IMR-90 (cell line): ENCODE measurements around the gene FAM118A. TPM values are rescaled to one million over a fixed set of nuclear protein-coding genes. Genes with fewer than 3 reads are reported as not detected.

Experiments
- ATAC-seq: fragments of 200-7000 bp; cut with Tn5 transposase; 2 replicates; pipeline ENCODE4 v1.9.1; 2020; ENCODE audit warnings: low read depth, mild to moderate bottlenecking, moderate library complexity
- BruUV-seq: library from RNA; stranded (reverse); fragments of 400-500 nt; replicated peaks from 2 replicates; lab custom pipeline; 2021; lab: Mats Ljungman, UMichigan
- CTCF ChIA-PET: fragments of 300-600 bp; formaldehyde crosslinking; extraction: SDS; loops from one replicate; lab custom pipeline; 2021; ENCODE audit warnings: antibody characterized with exemption; lab: Yijun Ruan, JAX
- POLR2A ChIA-PET: fragments of 300-600 bp; sonication (Branson Sonifier 250); formaldehyde crosslinking; loops from one replicate; lab custom pipeline; 2022; ENCODE audit warnings: antibody characterized with exemption; ENCODE audit not compliant: unreplicated experiment; lab: Charles Lee
- DNase-seq: peaks from one replicate; pipeline ENCODE4 v3.0.0; 2013
- H2AFZ ChIP-seq: replicated peaks from 2 replicates; pipeline ENCODE3; 2013; ENCODE audit warnings: low read length, mild to moderate bottlenecking; ENCODE audit not compliant: poor library complexity
- H2AK5ac ChIP-seq: 2 replicates; pipeline ENCODE4 v1.6.1; 2013; ENCODE audit warnings: low read depth, low read length, inconsistent platforms
- H2AK9ac ChIP-seq: replicated peaks from 2 replicates; pipeline ENCODE3; 2013; ENCODE audit warnings: mild to moderate bottlenecking, low read depth, low read length, moderate library complexity; ENCODE audit not compliant: poor library complexity
- H2BK120ac ChIP-seq: 2 replicates; pipeline ENCODE4 v1.6.1; 2013; ENCODE audit warnings: low read depth, low read length, inconsistent platforms
- H2BK15ac ChIP-seq: 3 replicates; pipeline ENCODE4 v1.6.1; 2013; ENCODE audit warnings: low read depth, low read length, inconsistent platforms
- H2BK20ac ChIP-seq: 2 replicates; pipeline ENCODE4 v1.6.1; 2013; ENCODE audit warnings: low read depth, mild to moderate bottlenecking, inconsistent platforms, low read length, moderate library complexity
- H2BK5ac ChIP-seq: 2 replicates; pipeline ENCODE4 v1.6.1; 2013; ENCODE audit warnings: mild to moderate bottlenecking, low read depth, low read length, inconsistent platforms; ENCODE audit not compliant: poor library complexity, severe bottlenecking
- H3K14ac ChIP-seq: replicated peaks from 2 replicates; pipeline ENCODE4 v1.6.1; 2013; ENCODE audit warnings: low read depth, low read length, inconsistent platforms
- H3K18ac ChIP-seq: 2 replicates; pipeline ENCODE4 v1.6.1; 2013; ENCODE audit warnings: low read depth, low read length, control low read depth
- H3K23ac ChIP-seq: 2 replicates; pipeline ENCODE4 v1.6.1; 2013; ENCODE audit warnings: low read depth, low read length, inconsistent platforms
- H3K27ac ChIP-seq: 2 replicates; pipeline ENCODE4 v1.5.1; 2013; ENCODE audit warnings: mild to moderate bottlenecking, control low read depth, low read length; ENCODE audit not compliant: insufficient read depth
- H3K27me3 ChIP-seq: 2 replicates; pipeline ENCODE4 v1.6.1; 2013; ENCODE audit warnings: low read length; ENCODE audit not compliant: control insufficient read depth, insufficient read depth
- H3K36me3 ChIP-seq: 2 replicates; pipeline ENCODE4 v1.6.1; 2013; ENCODE audit warnings: low read length, mixed read lengths; ENCODE audit not compliant: control insufficient read depth, insufficient read depth
- H3K4ac ChIP-seq: 2 replicates; pipeline ENCODE4 v1.6.1; 2013; ENCODE audit warnings: low read depth, low read length, inconsistent platforms
- H3K4me1 ChIP-seq: 2 replicates; pipeline ENCODE4 v1.6.1; 2013; ENCODE audit warnings: low read length, mixed read lengths; ENCODE audit not compliant: control insufficient read depth, insufficient read depth
- H3K4me2 ChIP-seq: 2 replicates; pipeline ENCODE4 v1.6.1; 2013; ENCODE audit warnings: low read depth, mild to moderate bottlenecking, control low read depth, low read length, moderate library complexity
- H3K4me3 ChIP-seq: 2 replicates; pipeline ENCODE4 v1.5.1; 2013; ENCODE audit warnings: low read depth, mild to moderate bottlenecking, control low read depth, low read length, moderate library complexity; ENCODE audit not compliant: insufficient read depth
- H3K56ac ChIP-seq: 2 replicates; pipeline ENCODE4 v1.6.1; 2013; ENCODE audit warnings: low read length, inconsistent platforms; ENCODE audit not compliant: insufficient read depth; ENCODE audit errors: extremely low read depth
- H3K79me1 ChIP-seq, 2 experiments: 2 replicates each; pipeline ENCODE4 v1.6.1; 2013; ENCODE audit warnings: low read length in 2 of 2, inconsistent platforms in 1 of 2, low read depth in 1 of 2
- H3K9ac ChIP-seq: 2 replicates; pipeline ENCODE4 v1.6.1; 2013; ENCODE audit warnings: low read depth, low read length, control low read depth
- H3K9me1 ChIP-seq: 2 replicates; pipeline ENCODE4 v1.6.1; 2013; ENCODE audit warnings: low read length, inconsistent platforms; ENCODE audit not compliant: insufficient read depth
- H3K9me3 ChIP-seq: 2 replicates; pipeline ENCODE4 v1.6.1; 2013; ENCODE audit warnings: low read length; ENCODE audit not compliant: control insufficient read depth, insufficient read depth
- H4K20me1 ChIP-seq: 2 replicates; pipeline ENCODE4 v1.6.1; 2013; ENCODE audit warnings: low read length, inconsistent platforms; ENCODE audit not compliant: insufficient read depth
- H4K5ac ChIP-seq: 2 replicates; pipeline ENCODE4 v1.6.1; 2013; ENCODE audit warnings: mild to moderate bottlenecking, low read depth, low read length, control low read depth
- H4K8ac ChIP-seq, 2 experiments: 2 replicates each; pipeline ENCODE4 v1.6.1; 2013; ENCODE audit warnings: low read depth in 2 of 2, low read length in 2 of 2, control low read depth in 1 of 2, inconsistent platforms in 1 of 2
- H4K91ac ChIP-seq: 2 replicates; pipeline ENCODE4 v1.6.1; 2013; ENCODE audit warnings: low read depth, low read length, inconsistent platforms; ENCODE audit not compliant: insufficient read depth
- BHLHE40 ChIP-seq: fragments of 150-350 bp; IDR thresholded peaks from 2 replicates; pipeline ENCODE4 v1.6.1; 2016; ENCODE audit warnings: mild to moderate bottlenecking, low read depth, low read length
- FOS ChIP-seq: fragments of 150-350 bp; IDR thresholded peaks from 2 replicates; pipeline ENCODE4 v1.6.1; 2016; ENCODE audit warnings: low read depth, low read length
- MAFK ChIP-seq: IDR thresholded peaks from 2 replicates; pipeline ENCODE4 v1.6.1; 2012; ENCODE audit warnings: low read depth, low read length, improper control_type of control experiment
- MAZ ChIP-seq: IDR thresholded peaks from 2 replicates; pipeline ENCODE4 v1.6.1; 2012; ENCODE audit warnings: low read depth, mild to moderate bottlenecking, low read length, improper control_type of control experiment, moderate library complexity, borderline replicate concordance
- MXI1 ChIP-seq: IDR thresholded peaks from 2 replicates; pipeline ENCODE4 v1.6.1; 2012; ENCODE audit warnings: low read depth, mild to moderate bottlenecking, low read length, moderate library complexity, borderline replicate concordance
- NFE2L2 ChIP-seq: fragments of 150-350 bp; IDR thresholded peaks from 2 replicates; pipeline ENCODE4 v1.6.1; 2016; ENCODE audit warnings: low read depth, mild to moderate bottlenecking, low read length
- POLR2A ChIP-seq: IDR thresholded peaks from 2 replicates; pipeline ENCODE4 v1.6.1; 2012; ENCODE audit warnings: mild to moderate bottlenecking, low read depth, low read length
- RCOR1 ChIP-seq: IDR thresholded peaks from 2 replicates; pipeline ENCODE4 v1.6.1; 2012; ENCODE audit warnings: mild to moderate bottlenecking, low read length, improper control_type of control experiment; ENCODE audit not compliant: insufficient replicate concordance
- RFX5 ChIP-seq: IDR thresholded peaks from 2 replicates; pipeline ENCODE4 v1.8.0; 2012; ENCODE audit warnings: low read depth, mild to moderate bottlenecking, low read length, moderate library complexity
- WGBS, 2 experiments: methylation state at CpG; one replicate each; pipeline versions ENCODE4 v1.1.5 to v1.1.7; 2013; ENCODE audit warnings: missing lambda C conversion rate in 2 of 2; ENCODE audit not compliant: insufficient read length in 1 of 2; ENCODE audit errors: extremely low coverage in 2 of 2; 5-methylcytosine and 5-hydroxymethylcytosine counted together
- dilution Hi-C: fragments of 300-500 bp; cut with HindIII; formaldehyde crosslinking; loops from one replicate; pipeline ENCODE4 v1.14.3; 2018; ENCODE audit warnings: low sequenced_read_pairs; ENCODE audit not compliant: unreplicated experiment
- in situ Hi-C: fragments of 300-500 bp; cut with MboI; formaldehyde crosslinking; loops from 3 replicates; pipeline ENCODE4 v1.14.3; 2019; ENCODE audit warnings: low sequenced_read_pairs, inconsistent platforms, mixed read lengths
- intact Hi-C: fragments of 100-400 bp; cut with micrococcal nuclease; formaldehyde crosslinking; loops from 2 replicates; pipeline ENCODE4 v1.10.0; 2022
- polyA plus RNA-seq, 3 experiments: library from polyadenylated mRNA; depleted of rRNA; stranded (reverse); fragments of >200 nt; gene quantifications; 2 replicates each; pipeline ENCODE4 v1.2.3, GENCODE V29; 2012; ENCODE audit warnings: low replicate concordance in 1 of 3
- total RNA-seq: library from RNA; depleted of rRNA; stranded (reverse); fragments of >200 nt; gene quantifications from 2 replicates; pipeline ENCODE4 v1.2.3, GENCODE V29; 2012
- TF ChIP-seq, protein P1 (sequence below): fragments of 150-350 bp; IDR thresholded peaks from 2 replicates; pipeline ENCODE4 v1.6.1; 2016; ENCODE audit warnings: low read depth, mild to moderate bottlenecking, low read length, moderate library complexity, borderline replicate concordance
- TF ChIP-seq, protein P2 (sequence below): fragments of 150-350 bp; IDR thresholded peaks from 2 replicates; pipeline ENCODE4 v1.6.1; 2017; ENCODE audit warnings: mild to moderate bottlenecking, antibody characterized with exemption, low read length, low read depth

Gene FAM118A
- total and polyA plus RNA-seq, 2 of the 4 experiments (the other 2 are of a cell fraction): 20.6 to 95.6 TPM

DNA sequence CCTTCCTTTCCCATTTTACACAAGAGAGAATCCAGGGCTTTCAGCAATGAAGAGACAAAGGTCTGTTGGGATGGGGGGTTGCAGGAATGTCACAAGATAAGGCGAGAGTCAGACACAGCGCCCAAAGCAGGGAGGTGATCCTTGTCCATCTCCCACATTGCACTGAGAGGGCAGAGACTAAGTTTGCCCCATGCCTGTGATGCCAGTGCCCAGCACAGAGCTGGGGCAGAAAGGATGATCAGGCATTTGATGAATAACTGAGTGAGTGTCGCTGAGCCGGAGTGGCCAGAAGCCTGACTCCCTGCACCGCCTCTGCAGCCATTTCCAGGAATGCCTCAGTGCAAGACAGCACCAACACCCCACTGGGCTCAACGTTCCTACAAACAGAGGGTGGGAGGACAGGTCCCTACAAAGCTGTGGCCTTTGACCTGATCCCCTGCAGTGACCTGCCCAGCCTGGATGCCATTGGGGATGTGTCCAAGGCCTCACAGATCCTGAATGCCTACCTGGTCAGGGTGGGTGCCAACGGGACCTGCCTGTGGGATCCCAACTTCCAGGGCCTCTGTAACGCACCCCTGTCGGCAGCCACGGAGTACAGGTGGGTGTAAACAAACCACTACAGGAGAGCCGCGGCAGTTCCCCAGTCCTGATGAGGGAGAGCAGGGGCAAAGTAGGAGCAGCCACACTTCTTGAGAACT lies 22.7 kb upstream of the FAM118A start:
- intact Hi-C loops (no loop called here), in situ Hi-C loops (no loop called here), dilution Hi-C loops (no loop called here)
- WGBS, 2 experiments: 81% methylated on average over 4 of the region's 12 CpGs; no CpG with 5 or more reads in 1 of the 2 experiments
- Histone ChIP-seq H2AK5ac (peak overlapping the region; percentile 28; the same call in 1 of the 2 replicates), H3K14ac (no peak overlapping the region), H3K9me1 (peaks cover 13% of the 10 kb centered on the region), H3K79me1 (peaks cover 0 to 4% of the 10 kb centered on the region in 2 experiments; a peak in 1 of 4 replicates), H3K36me3 (no peaks in the 10 kb centered on the region), H3K4me2 (no peak overlapping the region), H4K5ac (no peak overlapping the region), H4K8ac (no peak overlapping the region), H4K20me1 (no peaks in the 10 kb centered on the region), H3K4me3 (no peak overlapping the region), H4K91ac (peak overlapping the region; percentile 20; the same call in 1 of the 2 replicates), H3K56ac (no peak overlapping the region), H3K9ac (no peak overlapping the region), H3K18ac (no peak overlapping the region), H3K23ac (no peak overlapping the region), H2BK5ac (no peak overlapping the region), H2BK120ac (no peak overlapping the region), H2AK9ac (no peak overlapping the region), H2BK15ac (no peak overlapping the region), H2BK20ac (no peak overlapping the region), H3K4ac (no peak overlapping the region; the same call in 1 of the 2 replicates), H3K27me3 (peaks cover 27% of the 10 kb centered on the region), H3K9me3 (no peaks in the 10 kb centered on the region), H2AFZ (no peak overlapping the region), H3K27ac (no peak overlapping the region), H3K4me1 (peaks cover 10% of the 10 kb centered on the region)
- TF ChIP-seq FOS: no peak
- TF ChIP-seq POLR2A: no peak
- no peak for TF ChIP-seq MAFK
- no peak for TF ChIP-seq MXI1
- no peak for TF ChIP-seq RCOR1
- TF ChIP-seq, protein P1, sequence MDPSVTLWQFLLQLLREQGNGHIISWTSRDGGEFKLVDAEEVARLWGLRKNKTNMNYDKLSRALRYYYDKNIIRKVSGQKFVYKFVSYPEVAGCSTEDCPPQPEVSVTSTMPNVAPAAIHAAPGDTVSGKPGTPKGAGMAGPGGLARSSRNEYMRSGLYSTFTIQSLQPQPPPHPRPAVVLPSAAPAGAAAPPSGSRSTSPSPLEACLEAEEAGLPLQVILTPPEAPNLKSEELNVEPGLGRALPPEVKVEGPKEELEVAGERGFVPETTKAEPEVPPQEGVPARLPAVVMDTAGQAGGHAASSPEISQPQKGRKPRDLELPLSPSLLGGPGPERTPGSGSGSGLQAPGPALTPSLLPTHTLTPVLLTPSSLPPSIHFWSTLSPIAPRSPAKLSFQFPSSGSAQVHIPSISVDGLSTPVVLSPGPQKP: no peak
- no peak for TF ChIP-seq RFX5
- no peak for TF ChIP-seq NFE2L2
- TF ChIP-seq MAZ: no peak
- no peak for TF ChIP-seq BHLHE40
- TF ChIP-seq, protein P2, sequence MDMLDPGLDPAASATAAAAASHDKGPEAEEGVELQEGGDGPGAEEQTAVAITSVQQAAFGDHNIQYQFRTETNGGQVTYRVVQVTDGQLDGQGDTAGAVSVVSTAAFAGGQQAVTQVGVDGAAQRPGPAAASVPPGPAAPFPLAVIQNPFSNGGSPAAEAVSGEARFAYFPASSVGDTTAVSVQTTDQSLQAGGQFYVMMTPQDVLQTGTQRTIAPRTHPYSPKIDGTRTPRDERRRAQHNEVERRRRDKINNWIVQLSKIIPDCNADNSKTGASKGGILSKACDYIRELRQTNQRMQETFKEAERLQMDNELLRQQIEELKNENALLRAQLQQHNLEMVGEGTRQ: no peak
- ATAC-seq (no peak), DNase-seq (no peak)
- ChIA-PET CTCF (no interaction called here), POLR2A (no interaction called here)
- no TSS peak for BruUV-seq
